ENCODE data around the gene NTN1.

NTN1 gene

DNA sequence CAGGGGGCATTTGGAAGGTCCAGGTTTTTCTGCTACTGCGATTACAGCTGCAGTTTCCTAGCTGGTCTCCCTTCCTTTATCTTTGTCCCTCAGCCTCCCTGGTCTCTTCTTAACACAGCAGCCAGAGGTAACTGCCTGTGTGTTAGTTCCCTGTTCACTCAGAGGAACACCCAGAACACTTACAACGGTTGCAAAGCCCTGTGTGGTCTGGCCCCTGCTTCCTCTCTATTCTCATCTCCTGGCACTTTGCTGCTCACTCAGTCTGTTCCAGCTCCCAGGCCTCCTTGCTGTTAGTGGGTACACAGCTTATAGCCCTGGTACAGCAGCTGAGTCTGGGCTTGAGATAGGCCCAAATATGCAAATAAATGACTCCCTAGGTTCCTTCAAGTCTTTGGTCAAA lies 16.4 kb downstream of the NTN1 start:
- DNase-seq (ENCODE audit: low spot score) = no peak

DNA sequence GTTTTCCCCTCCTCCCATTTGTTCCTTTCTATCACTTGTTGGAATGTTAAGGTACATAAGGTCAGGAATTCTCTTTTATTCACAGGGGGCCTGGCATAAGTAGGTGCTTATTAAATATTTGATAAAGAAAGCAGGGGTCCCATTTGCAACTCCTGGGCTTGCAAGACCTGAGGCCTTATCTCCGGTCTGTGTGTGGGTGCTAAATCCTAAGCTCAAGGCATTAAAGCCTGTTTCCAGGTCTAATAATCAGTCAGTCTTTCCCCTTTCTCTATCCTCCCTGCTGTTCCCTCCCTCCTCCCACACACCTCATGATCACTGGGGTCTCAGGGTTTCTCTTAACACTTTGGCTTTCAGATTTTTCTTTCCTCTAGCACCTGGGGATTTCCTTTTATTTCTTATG lies 17.1 kb downstream of the NTN1 start:
- DNase-seq (ENCODE audit: low spot score) = no peak

DNA sequence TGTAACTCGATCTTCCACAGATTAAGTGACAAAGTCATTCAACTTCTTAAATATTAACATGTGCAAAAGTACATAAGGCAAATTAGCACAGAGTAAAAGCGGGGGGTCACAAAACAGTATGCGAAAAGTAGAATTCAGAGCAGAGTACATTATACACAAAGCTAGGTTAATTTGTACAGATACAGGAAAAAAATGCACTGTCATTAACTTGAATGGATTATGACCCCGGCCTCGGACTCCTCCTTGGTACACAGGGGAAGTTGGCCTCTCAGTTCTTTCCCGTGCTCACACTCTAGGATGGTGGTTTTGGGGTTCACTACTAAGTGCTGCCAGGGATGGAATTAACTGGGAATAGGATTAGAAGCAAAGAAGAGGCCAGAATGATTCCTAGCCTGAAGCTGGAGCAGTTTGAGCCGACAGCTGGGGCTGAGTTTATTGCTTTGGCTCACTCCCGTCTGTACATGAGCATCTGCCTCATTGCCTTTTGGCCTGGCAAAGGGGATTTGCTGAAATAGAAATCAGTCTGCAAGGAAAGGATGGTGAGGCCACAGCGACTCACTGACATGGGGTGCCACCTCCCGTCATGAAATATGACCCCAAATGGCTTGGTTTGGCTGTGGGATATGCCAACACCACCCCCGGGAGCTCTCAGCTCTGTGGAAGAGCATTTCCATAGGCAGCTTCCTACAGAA lies 23.6 kb downstream of the NTN1 start:
- DNase-seq (ENCODE audit: low spot score) = no peak

DNA sequence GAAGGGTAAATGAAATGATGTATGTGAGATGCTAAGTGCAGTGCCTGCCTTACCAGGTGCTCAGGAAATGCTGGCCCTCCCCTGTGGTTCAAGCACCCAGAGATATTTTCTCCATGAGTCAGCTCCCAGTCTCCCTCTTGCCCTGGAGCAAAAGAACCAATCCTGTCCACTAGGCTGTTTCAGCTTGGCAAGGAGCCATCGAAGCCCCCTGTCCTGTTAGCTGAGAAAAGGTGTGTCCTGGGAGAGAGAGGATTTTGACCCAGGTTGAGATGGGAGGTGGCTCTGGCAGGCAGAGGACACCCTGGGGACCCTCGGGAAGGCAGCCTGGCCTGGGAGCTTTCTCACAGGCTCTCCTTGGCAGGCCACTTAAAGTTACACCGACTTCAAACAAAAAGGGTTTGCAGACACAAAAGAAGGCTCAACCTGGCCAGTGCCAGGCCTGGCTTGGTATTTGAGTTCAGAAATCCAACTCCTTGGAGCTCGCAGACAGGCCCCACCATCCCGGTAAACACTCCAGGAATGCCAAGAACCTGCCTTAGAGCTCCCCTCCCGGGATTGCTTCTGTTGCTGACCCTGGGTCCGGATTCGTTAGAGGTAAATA lies 29.6 kb downstream of the NTN1 start:
- no peak for DNase-seq (ENCODE audit: low spot score)

DNA sequence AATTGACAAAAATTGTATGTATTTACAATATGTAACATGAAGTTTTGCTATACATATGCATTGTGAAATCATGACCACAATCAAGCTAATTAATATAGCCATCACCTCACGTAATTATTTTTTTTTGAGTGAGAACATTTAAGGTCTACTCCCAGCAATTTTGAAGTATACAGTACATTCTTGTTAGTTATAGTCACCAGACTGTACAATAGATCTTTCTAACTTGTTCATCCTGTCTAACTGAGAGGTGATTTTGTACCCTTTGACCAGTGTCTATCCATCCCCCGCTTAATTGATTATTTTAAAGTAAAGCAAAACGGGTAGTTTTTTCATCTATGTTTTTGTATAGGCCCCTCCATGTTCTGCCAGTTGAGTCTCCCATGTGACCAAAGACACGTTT lies 30.3 kb downstream of the NTN1 start:
- DNase-seq (ENCODE audit: low spot score) = no peak

DNA sequence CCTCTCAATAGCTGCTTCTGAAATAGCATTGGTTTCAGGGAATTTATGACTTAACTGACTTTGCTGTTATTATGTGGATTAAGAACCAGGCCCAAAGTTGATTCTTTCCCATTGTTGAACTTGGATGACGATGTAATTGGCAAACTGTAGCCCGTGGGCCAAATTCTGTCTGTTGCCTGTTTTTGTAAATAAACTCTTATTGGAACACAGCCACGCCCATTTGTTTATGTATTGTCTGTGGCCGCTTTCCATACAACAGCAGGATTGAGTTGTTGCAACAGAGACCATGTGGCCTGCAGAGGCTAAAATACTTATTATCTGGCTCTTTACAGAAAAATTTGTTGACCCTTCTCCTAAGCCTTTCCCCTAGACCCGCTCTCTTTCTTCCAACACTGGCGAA lies 31.6 kb downstream of the NTN1 start:
- no peak for DNase-seq (ENCODE audit: low spot score)

DNA sequence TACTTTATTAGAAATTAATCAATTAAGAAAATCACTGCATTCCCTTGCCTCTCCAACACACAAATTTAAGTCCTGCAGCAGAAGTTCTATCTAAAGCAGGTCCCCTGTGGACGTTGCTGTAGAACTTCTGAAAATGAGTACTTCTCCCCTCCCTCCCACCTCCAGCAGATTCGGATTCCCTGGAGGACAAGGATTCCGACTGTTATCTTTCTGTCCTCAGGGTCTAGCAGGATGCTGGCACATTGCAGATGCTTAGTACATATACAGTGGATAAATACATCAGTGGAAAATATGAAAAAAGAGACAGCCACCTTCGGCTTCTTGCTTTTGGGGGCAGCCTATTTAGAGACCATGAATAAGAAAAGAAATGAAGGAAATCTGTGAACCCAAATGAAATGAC lies 32.1 kb downstream of the NTN1 start:
- no peak for DNase-seq (ENCODE audit: low spot score)

DNA sequence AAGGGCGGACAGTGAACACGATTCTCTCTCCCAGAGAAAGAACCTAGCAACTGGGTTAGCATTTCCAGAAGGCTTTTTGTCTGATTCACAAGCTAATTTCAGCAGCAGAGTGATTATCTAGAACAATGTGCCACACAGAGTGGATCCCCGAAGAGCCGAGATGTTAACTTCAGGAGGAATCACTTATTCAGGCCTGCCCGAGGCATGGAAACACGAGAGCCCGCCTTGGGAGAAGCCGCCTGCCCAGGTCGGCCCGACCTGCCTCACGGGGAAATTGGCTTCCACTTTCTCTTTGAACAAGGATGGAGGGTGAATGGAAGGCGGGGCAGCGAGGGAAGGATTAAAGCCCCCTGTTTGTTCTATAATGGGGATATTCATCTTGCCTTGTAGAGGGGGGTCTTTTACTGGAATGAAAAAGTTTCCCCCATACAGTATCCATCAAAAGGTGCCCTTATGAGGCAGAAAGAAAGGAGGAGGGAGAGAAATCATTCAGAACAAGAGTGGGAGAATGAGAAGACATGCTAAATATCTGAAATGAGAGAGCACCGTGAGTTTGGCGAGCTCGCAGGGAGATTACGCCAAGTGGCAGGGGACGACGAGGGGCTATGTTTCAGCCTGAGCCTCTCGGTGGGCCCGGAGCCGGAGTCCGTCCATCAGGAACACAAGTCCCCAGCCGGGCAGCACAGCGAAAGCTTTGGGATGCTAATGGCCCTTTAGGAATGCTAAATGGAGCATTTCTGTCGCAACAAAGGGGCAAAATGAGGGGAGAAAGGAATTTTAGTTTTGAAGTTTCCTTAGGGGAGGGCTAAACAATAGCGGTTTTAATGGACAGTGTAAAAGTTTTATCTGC lies 33.0 kb downstream of the NTN1 start:
- DNase-seq (ENCODE audit: low spot score) = no peak

DNA sequence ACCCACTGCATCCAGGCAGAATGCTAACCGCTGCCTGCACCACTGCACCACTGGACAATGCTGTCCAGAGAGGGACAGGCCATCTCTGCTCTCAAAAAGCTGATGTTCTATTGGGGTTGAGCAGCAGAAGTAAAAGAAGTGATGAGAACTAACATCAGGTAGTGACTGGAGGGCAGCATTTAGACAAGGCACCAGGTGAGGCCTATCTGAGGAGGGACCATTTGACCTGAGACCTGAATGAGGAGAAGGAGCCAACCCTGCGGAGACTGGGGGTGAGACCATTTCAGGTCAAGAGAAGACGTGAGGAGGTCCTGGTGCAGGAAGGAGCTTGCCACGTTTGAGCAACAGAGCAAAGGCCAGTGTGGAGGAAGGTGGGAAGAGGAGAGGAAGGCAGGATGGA lies 34.0 kb downstream of the NTN1 start:
- no peak for DNase-seq (ENCODE audit: low spot score)

DNA sequence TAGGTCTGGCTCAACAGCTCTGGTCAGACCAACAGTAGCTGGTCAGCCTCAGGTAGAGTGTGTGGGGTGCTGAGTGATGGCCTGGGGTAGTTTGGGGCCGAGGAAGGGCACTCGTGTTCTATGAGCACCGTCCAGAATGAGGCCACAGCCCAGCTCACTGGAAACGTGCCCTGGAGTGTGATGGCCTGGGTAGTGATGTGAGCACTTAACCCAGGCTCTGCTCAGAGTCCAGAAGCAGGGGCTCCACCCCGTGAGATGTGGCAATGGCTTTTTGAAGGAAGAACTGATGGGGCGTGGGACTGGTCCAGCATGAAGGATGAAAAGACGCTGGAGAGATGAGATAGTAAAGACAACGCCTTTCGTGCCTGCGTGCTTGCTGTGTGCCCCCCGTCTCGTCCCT lies 35.3 kb downstream of the NTN1 start:
- no peak for DNase-seq (ENCODE audit: low spot score)

DNA sequence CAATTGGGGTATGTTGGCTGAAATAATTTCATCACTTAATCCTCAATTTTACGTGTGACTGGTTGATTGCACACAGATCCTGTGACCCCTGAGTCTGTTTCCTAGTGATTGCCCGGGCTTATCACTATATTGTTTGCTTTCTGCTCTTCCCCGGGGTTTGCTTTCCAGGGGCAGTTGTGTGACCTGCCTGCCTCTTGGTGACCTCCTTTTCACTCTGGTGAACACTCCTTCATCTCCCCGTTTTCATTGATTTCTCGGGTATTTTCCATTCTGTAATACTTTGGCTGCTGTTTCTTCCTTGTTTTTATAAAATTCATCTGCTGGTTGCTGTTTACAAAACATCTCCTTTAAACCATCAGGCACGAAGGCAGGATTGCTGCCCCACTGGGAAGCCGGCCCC lies 36.0 kb downstream of the NTN1 start:
- no peak for DNase-seq (ENCODE audit: low spot score)

DNA sequence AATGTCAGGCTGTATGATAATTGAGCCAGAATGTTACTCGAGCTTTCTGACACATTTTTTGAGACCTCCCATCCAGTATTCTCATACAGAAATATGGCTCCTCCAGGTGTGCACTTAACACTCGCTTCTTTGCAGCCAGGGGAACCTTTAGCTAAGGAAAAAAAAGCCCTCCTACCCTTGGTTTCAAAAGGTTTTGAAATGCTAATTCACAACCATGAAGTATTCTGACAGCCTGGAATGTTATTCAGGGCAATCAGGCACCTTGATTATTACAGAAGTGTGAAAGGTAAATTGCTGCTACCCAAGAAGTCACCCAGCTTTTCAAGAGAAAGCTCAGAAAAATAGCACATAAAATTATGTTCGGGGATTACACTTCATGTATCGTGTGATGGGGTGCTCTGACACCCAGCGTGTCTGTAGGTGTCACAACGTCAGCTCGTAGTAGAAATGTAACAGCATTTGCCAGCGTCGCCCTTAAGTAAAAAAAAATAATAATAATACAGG lies 41.1 kb downstream of the NTN1 start:
- DNase-seq (ENCODE audit: low spot score) = no peak

DNA sequence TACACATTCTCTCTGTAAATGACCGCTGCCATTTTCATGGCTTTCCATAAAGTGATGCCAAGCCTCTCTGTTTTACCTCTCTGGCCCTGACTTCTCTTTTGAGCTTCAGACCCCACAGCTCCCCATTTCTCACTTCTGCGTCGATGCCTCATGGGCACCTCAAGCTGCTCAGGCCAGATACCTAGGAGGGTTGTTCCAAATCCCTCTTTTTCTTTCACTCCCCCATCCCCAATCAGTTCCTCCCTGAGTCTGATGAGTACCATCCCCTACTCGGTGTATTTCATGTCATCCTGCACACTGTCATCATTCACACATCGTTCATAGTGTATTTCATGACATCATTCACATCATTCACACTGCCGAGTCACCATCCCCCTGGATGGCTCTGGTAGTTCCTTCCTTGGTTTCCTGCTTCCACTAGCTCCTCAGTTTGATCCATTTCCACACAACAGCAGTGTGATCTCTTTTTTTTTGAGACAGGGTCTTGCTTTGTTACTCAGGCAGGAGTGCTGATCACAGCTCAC lies 43.1 kb downstream of the NTN1 start:
- no peak for DNase-seq (ENCODE audit: low spot score)

DNA sequence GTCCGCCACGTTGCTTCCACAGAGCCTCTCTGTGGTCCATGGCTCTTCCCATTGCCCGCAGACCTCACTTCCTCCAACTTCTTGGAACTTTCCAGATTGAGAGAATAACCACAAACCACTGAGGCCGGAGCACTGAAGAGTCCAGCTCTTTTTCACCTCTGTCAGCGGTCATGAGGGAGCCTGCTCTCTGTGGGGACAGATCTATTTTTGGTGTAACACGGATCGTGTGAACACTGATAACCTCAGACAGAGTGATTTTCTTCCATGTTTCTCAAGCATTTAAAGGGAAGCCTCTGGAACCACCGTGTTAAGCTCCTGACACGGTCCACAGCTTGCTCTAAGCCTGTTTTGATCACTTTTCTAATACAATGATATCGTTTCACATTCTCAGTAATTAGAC lies 49.7 kb downstream of the NTN1 start:
- DNase-seq (ENCODE audit: low spot score) = no peak

DNA sequence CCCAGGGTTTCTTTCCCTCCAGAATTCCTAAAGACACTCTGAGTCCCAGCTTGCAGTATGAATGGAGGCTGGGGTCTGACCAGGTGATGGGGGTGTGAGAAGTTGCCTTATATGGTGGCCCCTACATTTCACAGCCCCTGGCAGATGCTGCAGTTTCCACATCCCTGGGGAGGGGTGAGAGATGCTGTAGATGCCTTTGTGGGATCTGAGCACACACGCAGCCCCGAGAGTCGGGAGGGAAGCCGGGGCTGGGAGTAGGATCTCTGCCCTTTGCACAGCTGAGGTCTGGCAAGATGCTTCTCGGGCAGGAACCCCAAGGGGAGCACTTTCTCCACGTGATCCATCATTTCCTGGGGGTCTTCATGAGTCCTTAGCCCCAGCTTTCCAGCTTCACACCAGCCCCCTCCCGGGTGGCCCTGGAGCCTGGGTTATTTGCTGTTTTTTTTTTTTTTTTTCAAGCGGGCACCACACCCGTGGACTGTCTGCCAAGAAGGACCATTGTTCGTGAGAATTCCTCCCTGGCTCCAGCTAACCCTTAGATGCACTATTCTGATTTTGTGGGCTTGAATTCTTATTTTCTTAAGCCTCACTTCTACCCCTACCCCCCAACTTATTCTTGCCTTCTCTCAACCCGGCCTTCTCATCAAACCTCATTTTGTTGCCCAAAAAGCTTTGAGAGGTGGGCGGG lies 50.6 kb downstream of the NTN1 start:
- DNase-seq (ENCODE audit: low spot score) = no peak

DNA sequence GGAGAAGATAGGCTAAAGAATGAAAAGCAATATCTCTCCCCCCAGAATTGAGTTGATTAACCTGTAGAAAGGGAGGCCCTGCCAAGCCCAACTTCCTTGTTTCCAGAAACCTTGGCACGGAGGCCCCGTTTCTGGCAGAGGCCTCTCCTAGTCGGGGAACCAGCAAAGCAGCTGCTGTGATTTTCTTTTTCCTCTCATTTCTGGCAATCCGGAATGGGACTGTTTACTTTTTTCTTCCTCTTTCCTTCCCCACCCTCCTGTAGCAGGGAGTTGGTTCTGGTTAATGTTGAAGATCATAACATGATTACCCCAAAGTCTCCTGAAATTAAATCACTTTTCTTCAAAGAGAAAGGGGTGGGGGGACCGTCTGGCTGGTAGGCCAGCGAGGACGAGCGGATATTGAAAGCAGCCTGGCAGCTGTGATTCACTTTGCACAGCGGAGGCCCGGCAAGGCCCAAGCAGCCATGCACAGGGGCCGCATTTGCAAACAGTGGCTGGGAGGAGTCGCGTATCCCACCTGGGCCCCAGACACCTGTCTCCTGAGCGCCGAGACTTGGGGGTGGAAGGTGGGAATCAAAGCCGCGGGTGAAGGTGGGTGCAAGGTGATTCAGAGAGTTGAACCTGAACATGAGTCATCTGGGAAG lies 51.5 kb downstream of the NTN1 start:
- DNase-seq (ENCODE audit: low spot score) = no peak

DNA sequence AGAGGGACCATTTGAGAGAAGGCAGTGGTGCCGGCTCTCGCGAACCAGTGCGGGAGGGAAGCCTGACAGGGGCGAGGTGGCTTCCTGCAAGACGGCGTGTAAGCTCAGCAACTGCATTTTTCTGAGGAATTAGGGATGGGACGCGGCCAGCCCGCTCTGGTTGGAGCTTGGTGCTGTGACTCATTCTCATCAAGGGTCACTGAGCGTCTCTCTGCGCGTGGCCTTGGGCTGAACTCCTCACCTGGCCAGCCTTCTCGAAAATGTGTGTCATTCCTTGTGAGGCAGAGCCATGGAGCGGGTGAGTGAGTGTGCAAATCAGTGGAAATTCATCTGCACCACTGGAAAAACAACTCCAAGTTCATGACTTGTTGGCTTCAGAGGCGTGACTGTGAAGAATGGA lies 52.8 kb downstream of the NTN1 start:
- DNase-seq (ENCODE audit: low spot score) = no peak

DNA sequence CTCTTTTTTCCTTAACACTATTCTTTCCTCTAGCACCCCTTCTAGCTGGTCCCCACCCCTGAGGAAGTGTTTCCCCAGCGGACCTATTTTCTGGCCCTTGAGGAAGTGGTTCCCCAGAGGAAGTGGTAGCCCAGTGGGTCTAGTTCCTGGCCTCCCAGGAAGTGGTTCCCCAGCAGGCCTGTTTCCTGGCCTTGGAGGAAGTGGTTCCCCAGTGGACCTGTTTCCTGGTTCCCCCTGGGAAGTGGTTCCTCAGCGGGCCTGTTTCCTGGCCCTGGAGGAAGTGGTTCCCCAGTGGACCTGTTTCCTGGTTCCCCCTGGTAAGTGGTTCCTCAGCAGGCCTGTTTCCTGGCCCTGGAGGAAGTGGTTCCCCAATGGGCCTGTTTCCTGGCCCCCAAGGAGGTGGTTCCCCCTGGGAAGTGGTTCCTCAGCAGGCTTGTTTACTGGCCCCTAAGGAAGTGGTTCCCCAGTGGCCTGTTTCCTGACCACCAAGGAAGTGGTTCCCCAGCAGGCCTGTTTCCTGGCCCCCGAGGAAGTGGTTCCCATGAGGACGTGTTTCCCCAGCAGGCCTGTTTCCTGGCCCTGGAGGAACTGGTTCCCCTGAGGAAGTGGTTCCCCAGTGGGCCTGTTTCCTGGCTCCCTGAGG lies 58.3 kb downstream of the NTN1 start:
- no peak for DNase-seq (ENCODE audit: low spot score)

DNA sequence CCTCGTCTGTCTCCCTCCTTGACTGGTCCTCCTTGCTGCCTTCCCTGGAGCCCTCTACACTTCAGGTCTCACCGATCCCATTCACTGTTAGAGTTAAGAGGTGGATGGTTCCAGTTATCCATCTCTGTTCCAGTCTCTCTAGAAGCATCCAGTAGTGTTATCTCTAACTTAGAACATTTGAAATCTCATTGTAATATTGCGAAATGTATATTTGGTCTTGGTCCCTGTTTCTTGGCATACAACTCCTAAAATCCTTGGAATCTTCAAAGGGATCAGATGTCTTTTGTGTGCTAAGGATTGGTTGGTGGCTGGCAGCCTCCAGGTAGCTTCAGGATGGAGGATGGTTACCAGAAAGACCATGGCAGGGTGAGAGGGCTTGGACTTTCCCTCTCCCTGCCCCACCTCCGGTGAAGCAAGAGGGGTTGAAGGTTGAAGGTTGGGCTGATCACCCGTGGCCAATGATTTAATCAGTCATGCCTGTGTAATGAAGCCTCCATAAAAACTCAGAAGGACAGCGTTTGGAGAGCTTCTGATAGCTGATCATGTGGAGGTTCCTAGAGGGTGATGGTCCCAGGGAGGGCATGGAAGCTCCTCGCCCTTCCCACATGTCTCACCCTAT lies 59.1 kb downstream of the NTN1 start:
- DNase-seq (ENCODE audit: low spot score) = no peak

DNA sequence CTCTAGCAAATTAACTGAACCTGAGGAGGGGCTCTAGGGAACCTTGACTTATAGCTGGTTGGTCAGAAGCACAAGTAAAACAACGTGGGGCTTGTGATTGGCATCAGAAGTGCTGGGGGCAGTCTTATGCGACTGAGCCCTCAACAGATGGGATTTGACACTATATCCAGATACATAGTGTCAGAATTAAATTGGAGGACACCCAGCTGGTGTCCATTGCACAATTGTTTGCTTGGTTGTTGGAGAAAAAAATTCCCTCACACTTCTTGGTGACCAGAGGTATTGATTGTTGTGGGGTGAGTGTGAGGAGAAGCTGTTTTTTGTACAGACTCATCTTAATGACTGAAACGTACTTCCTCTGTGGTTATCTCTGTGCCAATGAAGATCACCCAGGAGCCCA lies 59.7 kb downstream of the NTN1 start:
- DNase-seq (ENCODE audit: low spot score) = no peak

DNA sequence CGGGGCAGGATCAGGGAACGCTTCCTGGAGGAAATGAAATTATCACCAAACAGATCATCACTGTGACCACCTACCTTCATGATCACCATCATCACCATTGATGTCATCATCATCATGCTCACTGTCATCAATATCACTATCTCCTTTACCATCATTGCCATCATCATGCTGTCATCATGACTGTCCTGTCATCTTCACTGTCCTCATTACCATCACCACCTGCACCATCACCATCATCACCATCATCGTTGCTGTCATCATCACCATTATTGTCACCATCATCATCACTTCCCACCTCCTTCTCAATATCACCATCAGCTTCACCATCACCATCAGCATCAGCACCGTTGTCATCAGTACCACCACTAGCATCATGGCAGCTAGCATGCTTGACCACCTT lies 65.3 kb downstream of the NTN1 start:
- no peak for DNase-seq (ENCODE audit: low spot score)

Data from AG08396 (cell line).